MM.1S (cell line): ENCODE data around the gene KLHDC1.
"Not testable (repeated sequence)": the region's sequence is repeated elsewhere in the genome, so short reads cannot be mapped to it uniquely, and the experiment has no call there.

ENCODE experiments used
- DNase-seq: peaks from one replicate; pipeline ENCODE4 v3.0.0-alpha.2; 2015
- H2AFZ ChIP-seq: fragments of 300-600 bp; sonication (generic); 2 replicates; pipeline ENCODE4 v1.6.0; 2016; ENCODE audit warnings: antibody characterized with exemption, low read length
- H3F3A ChIP-seq: fragments of 300-600 bp; sonication (generic); 2 replicates; pipeline ENCODE4 v1.6.1; 2016; ENCODE audit warnings: mild to moderate bottlenecking, antibody characterized with exemption, low read length, moderate library complexity, mixed read lengths; ENCODE audit not compliant: insufficient read depth
- H3K27ac ChIP-seq: fragments of 300-600 bp; sonication (generic); 2 replicates; pipeline ENCODE4 v1.5.1; 2016; ENCODE audit warnings: mild to moderate bottlenecking, low read length
- H3K27me3 ChIP-seq: fragments of 300-600 bp; sonication (generic); replicated peaks from 2 replicates; pipeline ENCODE4 v1.6.0; 2016; ENCODE audit warnings: low read length; ENCODE audit not compliant: insufficient read depth
- H3K36me3 ChIP-seq: fragments of 300-600 bp; sonication (generic); replicated peaks from 2 replicates; pipeline ENCODE4 v1.6.1; 2016; ENCODE audit warnings: mild to moderate bottlenecking, low read length, mixed read lengths; ENCODE audit not compliant: insufficient read depth
- H3K4me1 ChIP-seq: fragments of 300-600 bp; sonication (generic); 2 replicates; pipeline ENCODE4 v1.6.1; 2016; ENCODE audit warnings: low read length, mixed read lengths
- H3K4me2 ChIP-seq: fragments of 300-600 bp; sonication (generic); 2 replicates; pipeline ENCODE4 v1.6.0; 2016; ENCODE audit warnings: low read depth, low read length
- H3K4me3 ChIP-seq: fragments of 300-600 bp; sonication (generic); 2 replicates; pipeline ENCODE4 v1.5.1; 2016; ENCODE audit warnings: low read length, mixed read lengths
- H3K79me2 ChIP-seq: fragments of 300-600 bp; sonication (generic); 2 replicates; pipeline ENCODE4 v1.6.1; 2016; ENCODE audit warnings: mixed run types, low read length, mixed read lengths
- H3K9ac ChIP-seq: fragments of 300-600 bp; sonication (generic); 2 replicates; pipeline ENCODE4 v1.6.1; 2016; ENCODE audit warnings: low read length, mixed read lengths
- H3K9me2 ChIP-seq: fragments of 300-600 bp; sonication (generic); replicated peaks from 2 replicates; pipeline ENCODE4 v1.6.1; 2016; ENCODE audit warnings: mild to moderate bottlenecking, low read length, mixed read lengths; ENCODE audit not compliant: insufficient read depth
- H3K9me3 ChIP-seq: fragments of 300-600 bp; sonication (generic); replicated peaks from 2 replicates; pipeline ENCODE4 v1.6.1; 2016; ENCODE audit warnings: mild to moderate bottlenecking, low read length, mixed read lengths; ENCODE audit not compliant: insufficient read depth
- H4K20me1 ChIP-seq: fragments of 300-600 bp; sonication (generic); 2 replicates; pipeline ENCODE4 v1.6.1; 2016; ENCODE audit warnings: mild to moderate bottlenecking, low read length, moderate library complexity, mixed read lengths; ENCODE audit not compliant: insufficient read depth
- CTCF ChIP-seq: fragments of 300-600 bp; sonication (generic); IDR thresholded peaks from 2 replicates; pipeline ENCODE4 v1.5.1; 2016; ENCODE audit warnings: antibody characterized with exemption, low read length, mixed read lengths
- EZH2 ChIP-seq: fragments of 300-600 bp; sonication (generic); optimal IDR thresholded peaks from 2 replicates; pipeline ENCODE3; 2017; ENCODE audit warnings: low read depth, mild to moderate bottlenecking, antibody characterized with exemption, low read length, mixed read lengths
- EZH2phosphoT487 ChIP-seq: fragments of 300-600 bp; sonication (generic); IDR thresholded peaks from 2 replicates; pipeline ENCODE4 v1.6.1; 2018; ENCODE audit warnings: antibody characterized with exemption, low read length

KLHDC1 gene

GRCh38 chr14:49720744-49721143, 27.8 kb downstream of the KLHDC1 start:
- DNase-seq, result no peak
- H3K4me3 ChIP-seq, result no peak overlapping the region
- no peak for TF ChIP-seq EZH2phosphoT487
- no peak for TF ChIP-seq EZH2
- TF ChIP-seq CTCF, result no peak
- H3F3A ChIP-seq, result no peaks in the 10 kb centered on the region
- no peaks in the 10 kb centered on the region for H3K36me3 ChIP-seq
- no peak overlapping the region for H3K4me2 ChIP-seq
- no peak overlapping the region for H3K9ac ChIP-seq
- H3K9me3 ChIP-seq, result no peaks in the 10 kb centered on the region
- H3K27me3 ChIP-seq, result no peaks in the 10 kb centered on the region
- H2AFZ ChIP-seq, result no peak overlapping the region
- H3K4me1 ChIP-seq, result no peaks in the 10 kb centered on the region
- H3K27ac ChIP-seq, result no peak overlapping the region
- no peaks in the 10 kb centered on the region for H4K20me1 ChIP-seq
- no peaks in the 10 kb centered on the region for H3K79me2 ChIP-seq
- no peaks in the 10 kb centered on the region for H3K9me2 ChIP-seq

- not testable (repeated sequence) for H3K27me3 ChIP-seq, H4K20me1 ChIP-seq, H3K4me2 ChIP-seq, H3K36me3 ChIP-seq, H3K9ac ChIP-seq, H3K9me2 ChIP-seq, H3F3A ChIP-seq, H3K9me3 ChIP-seq, H2AFZ ChIP-seq, H3K4me1 ChIP-seq, H3K79me2 ChIP-seq, H3K4me3 ChIP-seq, DNase-seq, H3K27ac ChIP-seq
Measured at GRCh38 chr14:49721733-49722435, 29.0 kb downstream of the KLHDC1 start.

GRCh38 chr14:49727171-49727570, 34.3 kb downstream of the KLHDC1 start:
- Histone ChIP-seq H2AFZ (no peak overlapping the region), H3K9me3 (no peaks in the 10 kb centered on the region), H3K4me1 (no peaks in the 10 kb centered on the region), H3K36me3 (no peaks in the 10 kb centered on the region), H4K20me1 (no peaks in the 10 kb centered on the region), H3K27ac (no peak overlapping the region), H3K4me3 (no peak overlapping the region), H3K4me2 (no peak overlapping the region), H3K9me2 (no peaks in the 10 kb centered on the region), H3F3A (no peaks in the 10 kb centered on the region), H3K9ac (no peak overlapping the region), H3K27me3 (no peaks in the 10 kb centered on the region), H3K79me2 (no peaks in the 10 kb centered on the region)
- no peak for TF ChIP-seq EZH2
- TF ChIP-seq EZH2phosphoT487, result no peak
- no peak for TF ChIP-seq CTCF
- DNase-seq, result no peak

GRCh38 chr14:49732896-49733295, 40.0 kb downstream of the KLHDC1 start:
- Histone ChIP-seq H4K20me1 (no peaks in the 10 kb centered on the region), H3K9ac (no peak overlapping the region), H3K79me2 (no peaks in the 10 kb centered on the region), H3K4me3 (no peak overlapping the region), H3K9me3 (no peaks in the 10 kb centered on the region), H3K4me2 (no peak overlapping the region), H3K27me3 (no peaks in the 10 kb centered on the region), H3K4me1 (no peaks in the 10 kb centered on the region), H3K27ac (no peak overlapping the region), H3K36me3 (no peaks in the 10 kb centered on the region), H3F3A (no peaks in the 10 kb centered on the region), H2AFZ (no peak overlapping the region), H3K9me2 (no peaks in the 10 kb centered on the region)
- TF ChIP-seq EZH2 (no peak), EZH2phosphoT487 (no peak), CTCF (no peak)
- no peak for DNase-seq
